Hepatocyte (in vitro differentiated cells): Measurements from ENCODE around the gene DIP2C. TPM values are rescaled to one million over a fixed set of nuclear protein-coding genes. Genes with fewer than 3 reads are reported as not detected.
"Not testable (repeated sequence)": the region's sequence is repeated elsewhere in the genome, so short reads cannot be mapped to it uniquely, and the experiment has no call there.

ENCODE experiments used
- DNase-seq: peaks from one replicate; pipeline ENCODE4 v3.0.0-alpha.2; 2016; ENCODE audit warnings: low spot score
- H2AFZ ChIP-seq: fragments of 200-600 bp; sonication (generic); 2 replicates; pipeline ENCODE4 v1.6.0; 2016; ENCODE audit warnings: antibody characterized with exemption, mild to moderate bottlenecking
- H3K27ac ChIP-seq: fragments of 200-600 bp; sonication (generic); 2 replicates; pipeline ENCODE4 v1.5.1; 2016; ENCODE audit warnings: mild to moderate bottlenecking
- H3K27me3 ChIP-seq: fragments of 200-600 bp; sonication (generic); 2 replicates; pipeline ENCODE4 v1.6.1; 2016
- H3K36me3 ChIP-seq: fragments of 200-600 bp; sonication (generic); replicated peaks from 2 replicates; pipeline ENCODE4 v1.5.1; 2016; ENCODE audit warnings: low read depth; ENCODE audit not compliant: insufficient read depth
- H3K4me1 ChIP-seq: fragments of 200-600 bp; sonication (generic); 2 replicates; pipeline ENCODE4 v1.5.1; 2016; ENCODE audit warnings: mild to moderate bottlenecking, moderate library complexity; ENCODE audit not compliant: insufficient read depth
- H3K4me2 ChIP-seq: fragments of 200-600 bp; sonication (generic); 2 replicates; pipeline ENCODE4 v1.6.0; 2016
- H3K4me3 ChIP-seq: fragments of 200-600 bp; sonication (generic); 2 replicates; pipeline ENCODE4 v1.5.1; 2016; ENCODE audit warnings: mild to moderate bottlenecking
- H3K79me2 ChIP-seq: fragments of 200-600 bp; sonication (generic); 2 replicates; pipeline ENCODE4 v1.6.0; 2017; ENCODE audit warnings: mild to moderate bottlenecking
- H3K9me2 ChIP-seq: fragments of 200-600 bp; sonication (generic); replicated peaks from 2 replicates; pipeline ENCODE4 v1.6.0; 2017; ENCODE audit warnings: mild to moderate bottlenecking; ENCODE audit not compliant: insufficient read depth
- H3K9me3 ChIP-seq: fragments of 200-600 bp; sonication (generic); 2 replicates; pipeline ENCODE4 v1.5.1; 2016; ENCODE audit warnings: low read depth, mild to moderate bottlenecking
- H4K20me1 ChIP-seq: fragments of 200-600 bp; sonication (generic); 2 replicates; pipeline ENCODE4 v1.6.0; 2016; ENCODE audit warnings: mild to moderate bottlenecking; ENCODE audit not compliant: insufficient read depth, poor library complexity, severe bottlenecking
- CTCF ChIP-seq: fragments of 200-600 bp; sonication (generic); IDR thresholded peaks from 2 replicates; pipeline ENCODE4 v1.5.1; 2016; ENCODE audit warnings: antibody characterized with exemption, mild to moderate bottlenecking; ENCODE audit not compliant: poor library complexity
- EZH2 ChIP-seq: fragments of 200-600 bp; sonication (generic); IDR thresholded peaks from 2 replicates; pipeline ENCODE4 v1.6.1; 2016; ENCODE audit warnings: antibody characterized with exemption, mild to moderate bottlenecking, borderline replicate concordance
- EZH2phosphoT487 ChIP-seq: fragments of 200-600 bp; sonication (generic); IDR thresholded peaks from one replicate; pipeline ENCODE4 v1.6.1; 2018; ENCODE audit warnings: antibody characterized with exemption, mild to moderate bottlenecking, low read depth, moderate library complexity; ENCODE audit not compliant: unreplicated experiment, severe bottlenecking
- WGBS: methylation state at CpG from one replicate; pipeline ENCODE4 v1.1.6; 2016; ENCODE audit warnings: low lambda C conversion rate; ENCODE audit errors: missing lambda C conversion rate; 5-methylcytosine and 5-hydroxymethylcytosine counted together
- polyA plus RNA-seq: library from polyadenylated mRNA; unstranded; fragments of >200 nt; fragmentation: Nextera tagmentation; extraction: Ambion mirVana; gene quantifications from 2 replicates; pipeline ENCODE4 v1.2.1, GENCODE V29; 2016
- total RNA-seq: library from RNA; depleted of rRNA; stranded (reverse); fragments of >200 nt; gene quantifications from 2 replicates; pipeline ENCODE4 v1.2.3, GENCODE V29; 2014

The DIP2C gene
- total and polyA plus RNA-seq, 2 experiments from 2014 or later: 11.1 to 12.8 TPM

GRCh38 chr10:450463-450862, 239.0 kb downstream of the DIP2C start:
- TF ChIP-seq CTCF (no peak), EZH2phosphoT487 (no peak), EZH2 (no peak)
- H3K9me3 ChIP-seq: no peaks in the 10 kb centered on the region
- no peaks in the 10 kb centered on the region for H3K27me3 ChIP-seq
- H3K9me2 ChIP-seq: no peaks in the 10 kb centered on the region
- WGBS: 84% methylated on average over 3 of the region's 3 CpGs
- no peaks in the 10 kb centered on the region for H3K36me3 ChIP-seq
- H3K4me3 ChIP-seq: no peak overlapping the region
- peaks cover 5% of the 10 kb centered on the region for H3K79me2 ChIP-seq
- DNase-seq: no peak
- no peak overlapping the region for H3K27ac ChIP-seq
- no peak overlapping the region for H2AFZ ChIP-seq
- no peak overlapping the region for H3K4me2 ChIP-seq
- H3K4me1 ChIP-seq: peaks cover 19% of the 10 kb centered on the region
- H4K20me1 ChIP-seq: no peaks in the 10 kb centered on the region

- not testable (repeated sequence) for H3K27ac ChIP-seq, H4K20me1 ChIP-seq
- 93% methylated on average over 4 of the region's 6 CpGs for WGBS
Measured at GRCh38 chr10:449331-449730, 240.1 kb downstream of the DIP2C start.

DNA sequence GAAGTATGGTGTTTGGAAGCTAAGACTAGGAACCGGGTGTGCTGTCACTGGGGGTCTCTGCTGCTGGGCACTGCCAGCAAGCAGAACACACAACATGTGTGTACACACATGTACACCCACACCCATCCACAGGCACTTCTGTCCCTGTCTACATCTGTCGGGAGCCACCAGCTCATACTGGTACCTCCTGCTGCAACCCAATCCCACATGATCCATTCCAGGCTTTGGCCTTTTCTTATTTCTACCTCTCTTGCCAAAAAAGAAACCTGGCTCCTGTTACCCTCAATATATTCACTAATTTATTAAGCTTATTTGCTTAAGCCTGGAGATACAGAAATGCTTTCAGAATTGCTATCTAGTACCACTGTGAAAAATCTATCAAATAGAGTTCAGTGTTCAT, 246.0 kb downstream of the DIP2C start:
- H3K4me1 ChIP-seq: no peaks in the 10 kb centered on the region
- no peak overlapping the region for H3K27ac ChIP-seq

More at GRCh38 chr10:449331-449730, 240.1 kb downstream of the DIP2C start:
- H3K4me1 ChIP-seq: peaks cover 19% of the 10 kb centered on the region
- H3K79me2 ChIP-seq, H3K9me3 ChIP-seq, DNase-seq, H3K9me2 ChIP-seq, H3K36me3 ChIP-seq, H3K4me2 ChIP-seq, H3K27me3 ChIP-seq, H3K4me3 ChIP-seq, H2AFZ ChIP-seq: not testable (repeated sequence)

GRCh38 chr10:442209-442608, 247.3 kb downstream of the DIP2C start:
- Histone ChIP-seq H3K4me3 (no peak overlapping the region), H3K27ac (no peak overlapping the region), H3K4me1 (no peaks in the 10 kb centered on the region), H3K9me2 (no peaks in the 10 kb centered on the region), H3K9me3 (no peaks in the 10 kb centered on the region), H3K36me3 (no peaks in the 10 kb centered on the region), H3K79me2 (no peaks in the 10 kb centered on the region), H3K4me2 (no peak overlapping the region), H2AFZ (no peak overlapping the region), H3K27me3 (no peaks in the 10 kb centered on the region), H4K20me1 (no peaks in the 10 kb centered on the region)
- 84% methylated on average over 6 of the region's 6 CpGs for WGBS
- no peak for TF ChIP-seq EZH2
- TF ChIP-seq EZH2phosphoT487: no peak
- TF ChIP-seq CTCF: no peak
- no peak for DNase-seq

More for the DNA sequence above, 246.0 kb downstream of the DIP2C start:
- Histone ChIP-seq H3K79me2 (no peaks in the 10 kb centered on the region), H3K9me2 (no peaks in the 10 kb centered on the region), H3K4me2 (no peak overlapping the region), H4K20me1 (no peaks in the 10 kb centered on the region), H3K36me3 (no peaks in the 10 kb centered on the region), H2AFZ (no peak overlapping the region), H3K9me3 (no peaks in the 10 kb centered on the region), H3K4me3 (no peak overlapping the region), H3K27me3 (no peaks in the 10 kb centered on the region)
- WGBS: 92% methylated on average over 2 of the region's 2 CpGs
- no peak for DNase-seq
- TF ChIP-seq EZH2 (no peak), CTCF (no peak), EZH2phosphoT487 (no peak)
